Measurements from ENCODE around the gene SCAMP5. TPM values are rescaled to one million over a fixed set of nuclear protein-coding genes. Genes with fewer than 3 reads are reported as not detected.

Gene SCAMP5
- total RNA-seq, 1 experiment from 2014 or later, result 7.0 TPM

DNA sequence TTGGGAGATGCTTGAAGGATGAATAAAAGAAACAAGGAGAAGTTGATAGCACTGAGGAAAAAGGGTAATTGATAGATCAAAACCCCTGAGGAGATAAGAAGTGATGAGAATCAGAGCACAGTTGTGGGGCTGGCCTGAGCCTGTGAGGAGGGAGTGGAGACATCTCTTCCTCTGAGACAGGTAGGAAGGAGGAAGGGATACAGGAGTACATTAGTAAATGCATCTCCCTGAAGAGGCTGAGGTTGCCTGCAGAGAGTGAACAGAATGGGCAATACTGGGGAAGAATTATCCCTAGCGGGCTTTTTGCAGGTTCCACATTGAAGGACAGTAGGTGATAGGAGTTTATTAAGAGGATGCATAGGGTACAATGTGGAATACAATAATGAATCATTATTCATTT, 17.3 kb upstream of the SCAMP5 start:
- H3K9me3 ChIP-seq (ENCODE audit: low read length), result no peaks in the 10 kb centered on the region
- ATAC-seq, result no peak
- no peak overlapping the region for H3K4me3 ChIP-seq (ENCODE audit: low read length)
- no peak overlapping the region for H2AFZ ChIP-seq (ENCODE audit: low read length)
- H3K4me2 ChIP-seq (ENCODE audit: low read length), result no peak overlapping the region
- H3K9me2 ChIP-seq (replicated peaks; ENCODE audit: low read length), result no peaks in the 10 kb centered on the region
- H3K4me1 ChIP-seq (ENCODE audit: insufficient read depth, low read length), result peaks cover 7% of the 10 kb centered on the region; the same call in 1 of the 2 replicates
- no peak for TF ChIP-seq EZH2phosphoT487 (IDR thresholded peaks at IDR 0.05; ENCODE audit: borderline replicate concordance, low read length)
- TF ChIP-seq EZH2 (IDR thresholded peaks at IDR 0.05; ENCODE audit: low read length, unreplicated experiment), result no peak
- TF ChIP-seq, protein P1, sequence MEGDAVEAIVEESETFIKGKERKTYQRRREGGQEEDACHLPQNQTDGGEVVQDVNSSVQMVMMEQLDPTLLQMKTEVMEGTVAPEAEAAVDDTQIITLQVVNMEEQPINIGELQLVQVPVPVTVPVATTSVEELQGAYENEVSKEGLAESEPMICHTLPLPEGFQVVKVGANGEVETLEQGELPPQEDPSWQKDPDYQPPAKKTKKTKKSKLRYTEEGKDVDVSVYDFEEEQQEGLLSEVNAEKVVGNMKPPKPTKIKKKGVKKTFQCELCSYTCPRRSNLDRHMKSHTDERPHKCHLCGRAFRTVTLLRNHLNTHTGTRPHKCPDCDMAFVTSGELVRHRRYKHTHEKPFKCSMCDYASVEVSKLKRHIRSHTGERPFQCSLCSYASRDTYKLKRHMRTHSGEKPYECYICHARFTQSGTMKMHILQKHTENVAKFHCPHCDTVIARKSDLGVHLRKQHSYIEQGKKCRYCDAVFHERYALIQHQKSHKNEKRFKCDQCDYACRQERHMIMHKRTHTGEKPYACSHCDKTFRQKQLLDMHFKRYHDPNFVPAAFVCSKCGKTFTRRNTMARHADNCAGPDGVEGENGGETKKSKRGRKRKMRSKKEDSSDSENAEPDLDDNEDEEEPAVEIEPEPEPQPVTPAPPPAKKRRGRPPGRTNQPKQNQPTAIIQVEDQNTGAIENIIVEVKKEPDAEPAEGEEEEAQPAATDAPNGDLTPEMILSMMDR (conservative IDR thresholded peaks at IDR 0.05; ENCODE audit: low read depth, low read length), result no peak
- no peaks in the 10 kb centered on the region for H3K36me3 ChIP-seq (ENCODE audit: low read depth, low read length)
- H3K27ac ChIP-seq (ENCODE audit: low read length), result no peak overlapping the region
- POLR2A ChIA-PET (ENCODE audit: unreplicated experiment), result no interaction called here
- CTCF ChIA-PET, result no interaction called here
- DNase-seq, result no peak
- no peaks in the 10 kb centered on the region; the same call in 1 of the 2 replicates for H3K27me3 ChIP-seq (ENCODE audit: low read length)
- H3F3A ChIP-seq (ENCODE audit: low read length, unreplicated experiment), result no peaks in the 10 kb centered on the region
- no peaks in the 10 kb centered on the region for H4K20me1 ChIP-seq (ENCODE audit: low read length)
- BruUV-seq (replicated peaks), result no TSS peak
- no peaks in the 10 kb centered on the region for H3K79me2 ChIP-seq (ENCODE audit: low read length)
- intact Hi-C loops (cut with micrococcal nuclease), result no loop called here
- H3K9ac ChIP-seq (ENCODE audit: low read length), result no peak overlapping the region

DNA sequence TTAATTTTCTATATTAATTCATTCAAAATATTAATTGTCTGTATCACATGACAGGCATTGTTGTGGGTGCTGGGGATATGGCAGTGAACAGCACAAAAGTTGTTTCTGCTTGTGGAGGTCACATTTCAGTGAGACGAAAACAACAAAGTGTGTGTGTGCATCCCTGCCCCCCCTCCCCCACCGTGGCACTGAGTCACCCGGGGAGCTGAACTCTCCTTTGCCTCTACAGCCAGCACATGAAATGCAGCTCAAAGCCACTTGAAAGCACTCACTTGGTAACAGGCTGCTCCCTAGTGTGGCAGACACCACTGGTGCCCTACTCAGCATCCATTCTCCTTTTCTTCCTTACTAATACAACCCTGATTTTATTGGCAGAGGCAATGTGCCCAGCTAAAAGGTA, 16.9 kb upstream of the SCAMP5 start:
- Histone ChIP-seq H3K36me3 (ENCODE audit: low read depth, low read length) (no peaks in the 10 kb centered on the region), H3K9me2 (replicated peaks; ENCODE audit: low read length) (no peaks in the 10 kb centered on the region), H3K4me2 (ENCODE audit: low read length) (no peak overlapping the region), H3K4me1 (ENCODE audit: insufficient read depth, low read length) (peaks cover 8% of the 10 kb centered on the region; the same call in 1 of the 2 replicates), H3K27ac (ENCODE audit: low read length) (no peak overlapping the region), H3K4me3 (ENCODE audit: low read length) (no peak overlapping the region), H3K27me3 (ENCODE audit: low read length) (no peaks in the 10 kb centered on the region), H3F3A (ENCODE audit: low read length, unreplicated experiment) (no peaks in the 10 kb centered on the region), H3K9ac (ENCODE audit: low read length) (no peak overlapping the region), H3K9me3 (ENCODE audit: low read length) (no peaks in the 10 kb centered on the region), H4K20me1 (ENCODE audit: low read length) (no peaks in the 10 kb centered on the region), H3K79me2 (ENCODE audit: low read length) (no peaks in the 10 kb centered on the region), H2AFZ (ENCODE audit: low read length) (no peak overlapping the region; the same call in 1 of the 2 replicates)
- ATAC-seq (peak; percentile 50; the same call in 1 of the 2 replicates), DNase-seq (peak; percentile 40)
- ChIA-PET CTCF (interaction anchor here (0.6 kb wide), 1 partner anchor 12 kb away, joined by 5 read pairs; no protein-coding TSS in a partner anchor), POLR2A (ENCODE audit: unreplicated experiment) (no interaction called here)
- intact Hi-C loops (cut with micrococcal nuclease), result no loop called here
- TF ChIP-seq EZH2phosphoT487 (IDR thresholded peaks at IDR 0.05; ENCODE audit: borderline replicate concordance, low read length), result no peak
- TF ChIP-seq, protein P1 (conservative IDR thresholded peaks at IDR 0.05; ENCODE audit: low read depth, low read length), result no peak
- BruUV-seq (replicated peaks), result no TSS peak

DNA sequence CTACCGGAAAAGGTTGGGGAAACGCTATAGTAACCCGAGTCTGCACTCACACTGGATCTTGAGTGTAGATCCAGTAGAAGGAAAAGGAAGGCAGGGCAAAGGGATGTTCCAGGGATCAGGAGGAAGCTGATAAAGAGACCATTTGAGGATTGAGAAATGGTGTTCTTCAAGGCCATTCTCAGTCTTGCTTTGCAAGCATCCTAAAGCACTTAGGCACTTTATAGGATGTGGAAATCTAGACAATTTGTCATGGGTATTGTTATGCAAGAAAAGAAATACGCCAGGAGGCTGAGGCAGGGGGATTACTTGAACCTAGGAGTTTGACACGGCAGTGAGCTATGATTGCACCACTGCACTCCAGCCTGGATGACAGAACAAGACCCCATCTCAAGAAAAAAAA, 13.2 kb upstream of the SCAMP5 start:
- Histone ChIP-seq H3K9me3 (ENCODE audit: low read length) (no peaks in the 10 kb centered on the region), H3K36me3 (ENCODE audit: low read depth, low read length) (no peaks in the 10 kb centered on the region), H3K4me2 (ENCODE audit: low read length) (no peak overlapping the region), H4K20me1 (ENCODE audit: low read length) (no peaks in the 10 kb centered on the region), H3K79me2 (ENCODE audit: low read length) (no peaks in the 10 kb centered on the region), H3K27ac (ENCODE audit: low read length) (no peak overlapping the region), H3K4me1 (ENCODE audit: insufficient read depth, low read length) (peaks cover 15% of the 10 kb centered on the region), H3K9ac (ENCODE audit: low read length) (no peak overlapping the region), H2AFZ (ENCODE audit: low read length) (no peak overlapping the region), H3F3A (ENCODE audit: low read length, unreplicated experiment) (no peaks in the 10 kb centered on the region), H3K4me3 (ENCODE audit: low read length) (no peak overlapping the region), H3K27me3 (ENCODE audit: low read length) (no peaks in the 10 kb centered on the region), H3K9me2 (replicated peaks; ENCODE audit: low read length) (no peaks in the 10 kb centered on the region)
- intact Hi-C loops (cut with micrococcal nuclease), result no loop called here
- TF ChIP-seq EZH2phosphoT487 (IDR thresholded peaks at IDR 0.05; ENCODE audit: borderline replicate concordance, low read length) (no peak), EZH2 (IDR thresholded peaks at IDR 0.05; ENCODE audit: low read length, unreplicated experiment) (no peak)
- TF ChIP-seq, protein P1 (conservative IDR thresholded peaks at IDR 0.05; ENCODE audit: low read depth, low read length), result no peak
- POLR2A ChIA-PET (ENCODE audit: unreplicated experiment), result no interaction called here
- BruUV-seq (replicated peaks), result no TSS peak
- CTCF ChIA-PET, result interaction anchor here (0.6 kb wide), 1 partner anchor 213 kb away, joined by 5 read pairs; no protein-coding TSS in a partner anchor
- DNase-seq (no peak), ATAC-seq (no peak)

Data from PC-3 (cell line).